HG03175 (cell line): ENCODE results near the gene NOTCH1.
A peak's percentile ranks its signal among the peaks of the same experiment; 100 is the strongest.

ENCODE experiments used
- ATAC-seq: cut with Tn5 transposase; IDR thresholded peaks from one replicate; pipeline ENCODE4 v1.9.1; 2021; ENCODE audit warnings: mild to moderate bottlenecking, moderate library complexity; ENCODE audit not compliant: unreplicated experiment

NOTCH1 gene

DNA sequence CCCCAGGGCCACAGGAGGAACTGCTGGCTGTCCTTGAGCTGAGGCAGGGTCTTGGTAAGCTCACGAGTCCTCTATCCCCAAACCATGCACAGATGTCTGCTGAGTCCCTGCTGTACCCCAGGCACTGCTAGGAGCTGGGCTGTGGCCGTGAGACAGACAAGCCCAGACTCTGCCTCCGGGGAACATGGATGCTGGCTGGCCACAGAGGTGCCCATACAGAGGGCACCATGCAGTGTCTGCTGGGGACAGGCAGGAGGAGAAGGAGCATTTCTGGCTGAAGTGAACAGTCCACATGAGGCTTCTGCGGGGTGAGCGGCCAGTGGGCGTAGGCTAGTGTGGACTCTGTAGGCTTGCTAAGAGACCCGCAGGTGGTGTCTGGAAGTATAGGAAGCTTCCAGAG is 58.2 kb downstream of the NOTCH1 start:
- ATAC-seq = no peak

DNA sequence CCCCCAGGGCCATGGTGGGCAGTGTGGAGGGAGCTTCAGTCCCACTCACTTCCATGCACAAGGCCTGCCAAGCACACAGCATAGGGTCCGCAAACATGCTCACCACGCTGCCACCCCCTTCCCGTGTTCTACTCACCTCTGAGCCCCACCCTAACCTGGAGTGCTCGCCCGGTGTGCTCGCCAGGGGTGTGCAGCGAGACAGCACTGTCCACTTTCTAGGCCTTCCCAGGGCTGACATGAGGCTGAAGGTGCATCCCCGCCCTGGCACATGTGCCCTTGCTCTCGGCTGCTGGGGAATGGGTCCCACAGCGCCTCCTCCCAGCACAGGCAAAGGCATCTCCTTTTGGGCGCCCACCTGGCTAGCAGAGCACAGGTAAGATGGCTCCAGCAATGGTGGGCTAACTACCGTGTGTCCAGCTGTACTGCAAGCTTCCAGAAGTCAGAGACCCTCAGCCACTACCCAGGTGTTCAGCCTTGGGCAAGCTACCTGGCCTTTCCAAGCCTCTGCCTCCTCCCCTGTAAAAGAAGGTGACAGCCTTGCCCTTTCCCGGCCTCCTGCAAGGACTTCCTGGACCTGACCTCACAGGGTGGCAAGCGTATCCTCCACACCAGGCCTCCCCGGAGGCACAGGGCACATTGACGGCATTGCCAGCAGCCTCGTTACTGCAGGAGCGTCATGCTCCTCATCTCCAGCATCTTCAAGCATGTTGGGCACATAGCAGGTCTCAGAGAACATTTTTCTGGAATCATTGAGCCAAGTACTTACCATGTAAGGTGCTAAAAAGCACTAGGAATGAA is 58.8 kb downstream of the NOTCH1 start:
- no peak for ATAC-seq

DNA sequence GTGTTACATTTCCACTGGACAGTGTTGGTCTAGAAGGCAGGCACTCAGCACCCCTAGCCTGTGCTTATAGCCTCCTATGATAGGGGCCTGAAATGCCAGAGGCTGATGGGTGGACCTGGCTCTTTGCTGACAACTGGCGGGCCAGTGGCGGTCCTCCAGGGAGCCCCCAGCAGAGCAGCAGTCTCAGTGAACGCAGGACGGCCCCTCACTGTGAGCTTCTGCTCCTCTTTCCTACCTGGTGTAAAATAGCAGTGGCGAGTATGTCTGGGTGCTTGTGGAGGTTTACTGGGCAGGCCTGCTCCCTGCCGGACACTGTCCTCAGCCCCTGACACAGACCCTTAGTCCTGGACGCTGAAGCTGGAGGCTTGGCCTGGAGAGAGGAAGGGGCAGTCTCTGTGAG is 59.7 kb downstream of the NOTCH1 start:
- ATAC-seq = no peak

DNA sequence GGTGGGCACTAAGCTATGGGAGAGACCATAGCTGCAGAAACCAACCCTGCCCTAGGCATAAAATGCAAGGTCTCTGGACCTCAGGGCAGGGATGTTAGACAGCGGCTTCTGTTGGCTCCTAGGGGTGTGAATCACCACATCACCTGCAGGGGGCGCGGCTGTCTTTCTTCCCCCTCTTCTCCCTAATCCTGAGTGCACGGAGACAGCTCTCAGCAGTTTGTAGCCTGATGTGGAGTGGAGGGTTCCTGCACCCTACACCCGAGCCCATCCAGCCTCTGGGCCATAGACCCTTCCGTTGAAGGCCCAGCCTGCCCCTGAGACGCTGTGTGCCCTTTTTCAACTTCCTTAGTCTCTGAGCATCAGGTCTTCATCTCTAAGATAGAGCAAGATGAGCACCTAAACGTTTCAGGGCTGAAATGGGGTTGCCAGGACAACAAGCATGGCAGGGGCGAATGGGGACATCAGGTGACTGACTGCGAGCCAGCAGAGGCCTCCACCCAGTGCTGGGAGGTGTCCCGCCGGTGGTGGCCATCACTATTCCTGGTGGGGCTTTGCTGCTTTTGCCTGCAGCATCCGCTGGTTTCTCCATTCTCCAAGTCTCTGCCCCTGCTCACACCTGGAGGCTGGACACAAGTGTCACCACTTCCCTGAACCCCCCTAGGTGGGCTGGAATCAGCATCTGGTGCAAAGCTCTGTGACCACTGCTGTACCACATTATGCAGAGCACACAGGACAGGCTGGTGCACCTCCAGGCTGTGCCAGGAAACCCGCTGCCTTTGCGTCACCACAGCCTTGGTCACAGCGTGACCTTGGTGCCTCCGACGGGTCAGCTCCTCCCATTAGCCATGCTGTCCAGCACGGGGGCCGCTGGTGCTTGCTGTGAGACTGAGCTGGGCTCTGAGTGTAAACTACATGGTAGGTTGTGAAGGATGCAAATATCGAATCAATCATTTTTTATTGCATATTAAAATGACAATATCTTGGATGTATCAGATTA is 60.5 kb downstream of the NOTCH1 start:
- ATAC-seq = no peak

DNA sequence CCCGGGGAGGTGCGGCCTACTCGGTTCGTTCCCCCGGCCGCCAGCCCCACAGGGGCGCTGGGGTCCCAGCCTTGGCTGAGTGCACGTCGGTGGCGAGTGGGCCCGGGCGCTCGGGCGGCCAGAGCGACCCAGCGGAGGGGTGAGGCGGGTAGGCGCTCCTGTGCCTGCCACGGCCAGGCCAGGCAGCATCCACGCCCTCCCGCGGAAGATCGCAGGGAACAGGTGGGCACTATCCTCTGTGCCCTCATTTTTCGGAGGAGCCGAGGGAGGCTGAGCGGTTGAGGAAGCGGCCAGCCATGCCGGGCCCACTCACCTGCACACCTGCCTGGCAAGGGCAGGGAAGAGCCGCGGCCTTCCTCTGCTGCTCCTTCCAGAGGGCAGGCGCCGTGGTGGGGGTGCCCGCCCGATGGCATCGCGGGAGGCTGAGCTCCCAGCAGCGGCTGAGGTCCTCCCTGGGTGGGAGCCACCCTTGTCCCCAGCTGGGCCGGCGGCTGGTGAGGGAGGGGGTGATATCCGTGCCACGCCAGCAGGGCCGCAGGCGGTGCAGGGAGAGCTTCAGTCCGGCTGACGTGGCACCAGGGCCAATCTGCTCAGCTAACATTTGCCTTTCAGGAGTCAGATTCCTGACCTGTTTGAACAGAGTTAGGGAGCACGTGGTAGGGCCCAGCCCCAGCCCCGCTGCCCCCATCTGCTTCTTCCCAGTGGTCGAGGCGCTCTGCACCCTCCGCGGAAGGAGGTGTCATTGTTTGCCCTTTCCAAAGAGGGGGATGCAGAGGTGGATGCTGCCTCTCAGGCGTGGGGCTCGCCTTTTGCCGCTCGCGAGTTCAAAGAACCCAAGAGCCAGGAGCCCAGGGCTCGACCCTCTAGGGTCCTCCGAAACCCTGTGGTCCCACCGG is 61.4 kb downstream of the NOTCH1 start:
- ATAC-seq = no peak

DNA sequence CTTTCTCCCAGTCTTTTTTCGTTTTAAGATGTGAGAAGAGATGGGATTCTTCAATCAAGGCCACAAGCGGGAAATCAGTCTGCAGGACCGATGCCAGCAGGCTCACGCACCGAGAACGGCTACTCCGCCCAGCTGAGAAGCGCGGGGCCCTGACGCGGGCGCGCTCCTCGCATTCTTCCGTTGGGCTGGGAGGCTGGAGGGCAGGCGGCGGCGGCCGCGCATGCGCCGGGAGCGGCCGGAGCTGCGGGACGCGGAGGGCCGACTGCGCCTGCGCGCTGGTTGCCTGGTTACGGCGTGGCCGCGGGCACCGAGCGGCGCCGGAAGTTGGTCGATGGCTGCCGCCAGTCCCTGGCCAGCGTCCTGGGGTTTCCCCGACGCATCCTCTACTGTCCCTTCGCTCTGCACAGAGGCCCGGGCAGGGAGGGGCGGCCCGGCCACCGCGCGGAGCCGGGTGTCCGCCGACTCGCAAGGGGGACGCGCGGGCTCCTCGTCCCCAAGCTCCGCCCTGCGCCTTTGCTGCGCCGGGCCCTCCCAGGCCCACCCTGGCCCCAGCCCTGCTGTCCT is 62.2 kb downstream of the NOTCH1 start:
- peak; percentile 62 for ATAC-seq

DNA sequence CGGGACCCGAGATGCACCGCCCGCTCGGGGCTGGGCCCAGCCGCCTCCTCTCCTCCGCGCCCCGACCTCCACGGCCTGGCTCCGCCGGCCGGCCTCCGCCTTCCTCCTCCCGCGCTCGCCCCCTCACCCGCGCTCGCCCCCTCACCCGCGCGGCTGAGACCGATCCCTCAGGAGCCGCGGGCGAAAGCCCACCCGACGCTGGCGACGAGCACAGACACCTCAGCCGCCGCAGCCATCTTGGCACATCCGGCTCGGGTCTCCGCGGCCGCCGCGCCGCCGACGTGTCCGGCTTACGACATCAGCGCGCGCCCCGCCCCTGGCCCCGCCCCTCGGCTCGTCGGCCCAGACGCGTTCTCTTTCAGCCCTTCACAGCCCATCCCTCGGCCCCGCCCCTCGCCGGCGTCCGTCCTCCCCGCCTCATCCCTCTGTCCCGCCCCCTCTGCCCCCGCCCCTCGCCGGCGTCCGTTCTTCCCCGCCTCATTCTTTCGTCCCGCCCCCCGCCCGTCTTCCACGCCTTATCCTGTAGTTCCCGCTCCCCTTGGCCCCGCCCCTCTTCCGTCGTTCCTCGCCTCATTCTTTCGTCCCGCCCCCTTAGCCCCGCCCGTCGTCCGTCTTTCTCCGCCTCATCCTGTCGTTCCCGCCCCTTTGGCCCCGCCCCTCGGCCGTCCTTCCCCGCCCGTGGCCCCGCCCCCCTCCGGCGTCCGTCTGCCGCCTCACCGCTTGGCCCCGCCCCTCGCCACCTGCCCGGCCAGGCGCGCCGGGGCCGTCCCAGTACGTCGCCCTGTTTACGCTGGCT is 62.9 kb downstream of the NOTCH1 start, which contains the start of gene SEC16A:
Gene SEC16A, minus strand, starts transcription at position 248 of the 796 bp plus-strand sequence. CDS start 5,425 bp downstream, outside the sequence.
- peak; percentile 67 for ATAC-seq

DNA sequence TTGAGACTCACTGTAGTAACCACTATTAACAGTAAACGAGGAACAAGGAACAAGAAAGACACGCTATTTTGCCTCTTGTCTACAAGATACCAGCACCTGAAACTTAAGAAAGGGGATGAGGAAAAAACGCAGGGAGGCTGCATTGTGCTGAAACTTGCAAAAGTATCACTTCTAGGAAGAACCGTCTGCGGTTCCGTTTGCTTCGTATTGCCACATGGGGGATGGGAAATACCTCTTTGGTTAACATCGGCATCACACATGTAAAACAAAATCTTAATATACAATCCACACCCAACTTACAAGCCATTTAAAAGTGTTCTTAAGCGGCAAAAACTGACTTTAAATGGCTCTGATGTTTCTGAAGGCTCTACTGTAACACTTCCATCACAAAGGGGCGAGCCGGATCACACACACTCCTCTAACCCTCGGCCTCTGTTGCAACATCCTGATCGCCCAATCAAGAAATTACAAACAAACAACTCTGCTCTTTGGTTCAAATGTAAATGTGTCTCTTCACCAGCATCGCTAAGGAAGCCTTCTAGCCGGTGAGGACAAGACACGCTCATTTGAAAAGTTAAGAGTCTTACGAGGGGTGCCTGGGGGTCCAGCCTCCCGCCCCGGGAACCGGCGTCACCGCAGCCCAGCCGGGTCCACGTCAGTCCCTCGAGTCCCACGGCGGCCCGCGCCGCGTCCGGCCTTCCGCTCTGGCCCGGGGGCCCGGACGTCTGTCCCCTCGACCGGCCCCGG is 63.6 kb downstream of the NOTCH1 start:
- ATAC-seq = no peak

DNA sequence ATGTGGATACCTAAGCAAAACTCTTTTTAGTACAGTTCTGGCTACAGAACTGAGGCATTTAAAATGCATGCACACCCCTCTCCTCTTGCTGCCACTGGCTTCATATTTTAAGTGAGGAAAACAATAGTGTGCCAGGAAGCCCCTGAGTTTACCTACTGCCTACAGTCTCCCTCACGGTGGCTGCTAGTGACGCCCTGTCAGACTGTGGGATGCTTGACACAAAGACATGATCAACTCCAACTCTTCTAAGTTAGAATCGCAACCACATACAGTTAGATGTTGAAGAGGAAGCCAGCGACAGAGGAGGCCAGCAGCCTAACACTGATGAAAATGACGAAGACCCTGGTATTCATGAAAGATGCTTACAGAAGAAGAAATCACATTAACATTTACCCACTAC is 64.3 kb downstream of the NOTCH1 start:
- no peak for ATAC-seq

DNA sequence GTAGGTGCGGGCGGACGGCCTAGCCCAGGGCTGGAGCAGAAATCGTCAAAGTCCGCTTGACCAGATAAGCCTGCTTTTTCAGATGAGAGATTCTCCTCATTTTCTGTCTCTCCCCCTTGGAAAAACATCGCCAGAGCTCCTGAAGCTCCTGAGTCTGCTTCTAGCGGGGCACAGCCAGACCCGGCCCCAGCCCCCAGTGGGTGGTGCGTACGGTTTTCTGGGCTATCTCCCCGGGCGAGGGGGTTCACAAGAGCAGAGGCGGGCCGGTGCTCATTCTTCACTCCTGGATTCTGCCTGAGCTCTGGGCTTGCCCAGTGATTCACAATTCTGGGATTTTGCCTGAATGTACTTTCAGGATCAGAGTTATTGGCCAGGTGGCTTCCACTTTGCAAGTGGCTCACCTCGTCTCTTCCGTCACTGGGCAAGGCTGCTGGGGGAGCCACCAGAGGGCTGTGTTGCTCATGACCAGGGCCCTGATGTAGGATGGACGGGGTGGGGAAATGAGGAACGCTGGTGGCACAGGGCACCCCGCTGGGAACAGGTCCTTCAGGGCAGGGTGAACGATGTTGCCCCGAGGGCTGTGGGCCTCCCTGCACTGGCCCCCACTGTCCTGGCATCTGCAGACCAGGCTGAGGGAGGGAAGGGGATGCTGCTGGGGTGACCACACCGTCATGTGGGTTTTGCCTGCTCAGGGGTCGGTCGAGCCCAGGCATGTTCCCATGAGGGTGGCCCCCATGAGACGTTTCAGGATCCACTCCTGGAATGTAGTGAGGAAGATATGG is 69.3 kb downstream of the NOTCH1 start:
- ATAC-seq = no peak

DNA sequence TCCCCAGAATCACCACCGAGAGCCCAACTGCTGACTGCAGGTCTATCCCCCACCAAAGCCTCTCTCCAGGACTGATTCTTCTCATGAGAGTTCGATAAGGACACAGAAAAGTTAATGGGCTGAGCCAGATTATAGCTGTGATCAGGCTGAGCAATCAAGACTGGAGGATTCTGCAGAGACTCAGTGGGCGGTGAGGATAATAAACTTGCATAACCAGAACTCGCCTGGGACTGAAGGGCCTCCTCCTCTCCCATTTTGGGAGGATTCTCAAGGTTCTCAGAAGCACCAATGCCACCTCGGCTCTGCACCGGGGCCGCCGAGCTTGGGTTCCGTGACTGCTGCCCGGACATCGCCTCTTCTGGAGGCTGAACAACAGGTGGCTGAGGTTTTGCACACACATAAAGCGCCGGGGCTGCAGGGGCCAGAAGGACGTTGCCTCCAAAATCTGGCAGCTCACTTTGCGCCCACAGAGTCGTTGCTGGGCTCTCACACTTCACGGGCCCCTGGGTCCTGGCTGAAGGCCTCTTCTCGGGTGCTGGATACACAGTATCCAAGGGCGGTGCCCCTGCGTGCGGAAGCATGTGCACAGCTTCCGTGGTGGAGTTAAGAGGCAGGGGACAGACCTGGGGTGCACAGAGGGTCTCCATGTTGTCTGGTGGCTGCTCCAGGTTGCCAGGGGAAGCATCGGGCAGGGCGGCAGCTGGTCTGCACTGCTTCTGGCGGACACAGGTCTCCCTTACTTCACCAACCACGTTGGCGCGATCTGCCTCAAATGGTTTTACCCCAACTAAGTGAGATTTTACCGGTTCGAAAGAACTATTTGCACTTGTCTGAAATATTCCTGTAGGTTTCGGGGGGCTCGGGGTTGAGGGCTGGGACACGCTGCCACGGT is 70.6 kb downstream of the NOTCH1 start:
- ATAC-seq = no peak

DNA sequence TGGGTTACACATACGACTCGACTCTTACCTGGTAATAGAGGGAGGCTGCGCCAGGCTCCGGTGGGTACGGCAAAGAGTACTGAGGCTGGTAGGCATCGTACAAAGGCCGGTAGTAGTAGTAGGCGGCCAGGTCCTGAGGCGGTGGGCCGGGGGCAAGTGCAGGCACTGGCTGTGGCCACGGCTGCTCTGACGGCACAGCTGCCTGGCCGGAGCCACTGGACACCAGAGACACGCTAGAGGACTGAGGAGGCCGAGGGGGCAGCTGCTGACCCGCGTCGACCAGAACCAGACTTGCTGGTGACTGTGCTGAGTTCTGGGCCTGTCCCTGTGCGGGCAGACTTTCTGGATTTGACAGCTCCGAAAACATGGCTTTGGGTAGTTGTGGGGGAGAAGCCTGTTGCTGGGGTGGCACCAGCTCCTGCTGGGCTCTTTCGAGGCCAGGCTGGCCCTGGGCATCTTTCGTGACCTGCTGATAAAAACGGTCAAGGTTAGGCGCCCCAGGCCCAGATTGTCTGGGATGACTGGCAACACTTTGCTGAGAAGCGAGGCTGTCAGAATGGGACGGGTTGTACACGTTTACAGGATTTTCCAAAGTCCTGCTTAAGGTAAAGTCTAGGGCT is 71.7 kb downstream of the NOTCH1 start:
- ATAC-seq = no peak

DNA sequence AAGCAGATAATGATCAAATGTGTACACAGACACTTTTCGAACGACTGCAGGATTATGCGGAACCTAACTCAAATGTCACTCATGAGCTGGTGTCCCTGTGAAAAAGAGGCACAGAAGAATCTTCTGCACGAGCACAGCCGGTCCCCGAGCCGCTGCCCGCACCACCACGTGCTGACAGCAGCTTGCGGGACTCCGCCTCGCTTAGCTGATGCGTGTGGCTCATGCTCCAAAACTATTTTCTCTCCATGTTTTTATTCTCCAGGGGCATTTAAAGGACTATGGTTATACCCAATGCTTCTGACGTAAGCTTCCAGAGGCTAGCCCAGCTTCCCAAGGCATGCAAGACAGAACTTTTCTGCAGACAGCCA is 72.5 kb downstream of the NOTCH1 start:
- ATAC-seq = no peak

DNA sequence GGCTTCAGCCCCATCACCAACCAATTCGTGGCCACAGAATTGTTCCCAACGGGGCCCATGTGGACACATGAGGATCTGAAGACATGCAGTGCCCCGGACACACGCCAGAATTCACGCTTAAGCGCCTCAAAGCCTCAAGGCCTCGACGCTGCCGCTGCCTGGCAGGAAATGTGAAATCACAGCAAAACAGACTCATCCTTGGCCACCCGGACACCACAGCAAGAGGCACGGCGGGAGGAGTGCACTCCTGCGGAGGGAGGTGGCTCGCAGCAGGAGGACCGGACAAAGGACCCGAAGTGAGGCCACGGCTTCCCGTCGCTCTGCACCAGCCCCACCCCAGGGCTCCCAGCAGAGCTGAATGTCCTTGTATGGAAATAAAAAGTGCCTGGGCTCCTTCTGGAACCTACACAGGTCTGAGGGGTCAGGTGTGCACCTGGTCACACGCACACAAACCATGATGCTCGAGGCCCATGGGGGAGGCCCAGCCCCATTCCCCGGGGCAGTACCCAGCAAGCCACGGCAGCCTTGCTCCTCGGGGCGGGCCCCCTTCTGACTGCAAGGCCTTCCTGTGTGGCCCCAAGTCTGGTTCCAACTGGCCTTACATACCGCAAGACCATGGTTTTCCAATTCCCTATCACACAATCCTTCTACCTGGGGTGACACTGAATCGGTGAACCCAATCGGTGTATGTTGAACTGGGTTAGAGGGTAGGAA is 73.1 kb downstream of the NOTCH1 start:
- no peak for ATAC-seq

DNA sequence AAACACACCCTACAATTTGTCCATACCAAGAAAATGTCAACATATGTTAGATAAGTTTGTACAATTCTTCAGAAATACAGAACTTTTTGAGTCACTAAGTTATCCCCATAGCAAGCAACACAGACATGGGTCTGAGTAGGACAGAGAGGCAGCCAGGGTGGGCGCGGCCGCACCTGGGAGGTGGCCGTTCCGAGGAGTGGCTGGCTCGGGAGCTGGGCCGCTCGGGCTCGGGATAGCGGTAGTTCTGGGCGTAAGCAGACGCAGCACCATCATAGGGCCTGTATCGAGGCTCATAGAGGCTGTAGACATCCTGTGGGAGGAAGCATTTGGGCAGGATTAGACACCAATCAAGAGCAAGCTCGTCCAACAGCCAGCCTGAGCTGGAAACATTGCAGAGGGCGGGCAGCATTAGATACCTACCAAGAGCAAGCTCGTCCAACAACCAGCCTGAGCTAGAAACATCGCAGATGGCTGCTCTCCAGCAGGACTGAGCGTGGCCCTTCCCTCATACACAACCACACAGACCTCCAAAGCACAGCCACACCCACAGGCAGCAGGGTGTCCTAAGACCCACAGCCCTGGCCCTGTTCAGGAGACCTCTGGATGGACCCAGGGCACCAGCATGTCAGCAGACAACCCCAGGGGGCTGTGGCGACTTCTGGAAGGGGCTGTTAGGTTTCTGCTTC is 73.9 kb downstream of the NOTCH1 start:
- no peak for ATAC-seq
